OCI-LY7 (cell line): ENCODE data around the gene GIMAP5. TPM values are rescaled to one million over a fixed set of nuclear protein-coding genes. Genes with fewer than 3 reads are reported as not detected.

ENCODE experiments used
- BruUV-seq: library from RNA; stranded (reverse); fragments of 400-500 nt; replicated peaks from 2 replicates; lab custom pipeline; 2021; lab: Mats Ljungman, UMichigan
- CTCF ChIA-PET: fragments of 300-600 bp; sonication (Branson Sonifier 250); formaldehyde crosslinking; loops from one replicate; lab custom pipeline; 2022; ENCODE audit warnings: antibody characterized with exemption; ENCODE audit not compliant: unreplicated experiment; lab: Charles Lee
- POLR2A ChIA-PET: fragments of 300-600 bp; sonication (Branson Sonifier 250); formaldehyde crosslinking; loops from one replicate; lab custom pipeline; 2022; ENCODE audit warnings: antibody characterized with exemption; lab: Charles Lee
- DNase-seq: peaks from one replicate; pipeline ENCODE4 v3.0.0-alpha.2; 2015; ENCODE audit warnings: low spot score
- H2AFZ ChIP-seq: fragments of 200-600 bp; sonication (generic), shearing (Covaris generic); 2 replicates; pipeline ENCODE4 v1.6.1; 2014; ENCODE audit warnings: mild to moderate bottlenecking, antibody characterized with exemption, low read length, moderate library complexity
- H3K27ac ChIP-seq: fragments of 200-600 bp; sonication (generic); 2 replicates; pipeline ENCODE4 v1.5.1; 2014; ENCODE audit warnings: mixed run types, low read depth, mild to moderate bottlenecking, moderate library complexity, low read length, inconsistent platforms; ENCODE audit not compliant: poor library complexity, severe bottlenecking
- H3K36me3 ChIP-seq: fragments of 200-600 bp; sonication (generic); 2 replicates; pipeline ENCODE4 v1.6.1; 2014; ENCODE audit warnings: mild to moderate bottlenecking, antibody characterized with exemption, low read length, moderate library complexity, mixed read lengths; ENCODE audit not compliant: insufficient read depth
- H3K4me1 ChIP-seq: fragments of 200-600 bp; sonication (generic); 2 replicates; pipeline ENCODE4 v1.5.1; 2014; ENCODE audit warnings: mild to moderate bottlenecking, low read length; ENCODE audit not compliant: insufficient read depth, poor library complexity, severe bottlenecking
- H3K4me2 ChIP-seq: fragments of 200-600 bp; sonication (generic); 2 replicates; pipeline ENCODE4 v1.6.1; 2014; ENCODE audit warnings: mild to moderate bottlenecking, low read length
- H3K4me3 ChIP-seq: fragments of 200-600 bp; sonication (generic); 2 replicates; pipeline ENCODE4 v1.5.1; 2014; ENCODE audit warnings: mild to moderate bottlenecking, low read depth, low read length; ENCODE audit not compliant: poor library complexity, severe bottlenecking
- H3K79me2 ChIP-seq: fragments of 200-600 bp; sonication (generic); 2 replicates; pipeline ENCODE4 v1.6.1; 2016; ENCODE audit warnings: low read depth, mild to moderate bottlenecking, low read length, moderate library complexity, mixed read lengths; ENCODE audit not compliant: insufficient read depth
- H3K9me2 ChIP-seq: fragments of 200-600 bp; sonication (generic); 2 replicates; pipeline ENCODE4 v1.6.1; 2016; ENCODE audit warnings: mild to moderate bottlenecking, low read length, mixed read lengths; ENCODE audit not compliant: insufficient read depth
- H3K9me3 ChIP-seq: fragments of 200-600 bp; sonication (generic); 2 replicates; pipeline ENCODE4 v1.6.1; 2014; ENCODE audit warnings: mild to moderate bottlenecking, mixed run types, low read length, mixed read lengths
- H4K20me1 ChIP-seq: fragments of 200-600 bp; sonication (generic); 2 replicates; pipeline ENCODE4 v1.6.1; 2014; ENCODE audit warnings: mild to moderate bottlenecking, antibody characterized with exemption, low read length, moderate library complexity, mixed read lengths; ENCODE audit not compliant: insufficient read depth
- EZH2phosphoT487 ChIP-seq: fragments of 200-600 bp; sonication (generic); IDR thresholded peaks from 2 replicates; pipeline ENCODE4 v1.6.1; 2018; ENCODE audit warnings: low read depth, borderline replicate concordance, mild to moderate bottlenecking, mixed run types, antibody characterized with exemption, low read length, moderate library complexity, mixed read lengths
- intact Hi-C: fragments of 100-400 bp; cut with micrococcal nuclease; formaldehyde crosslinking; loops from one replicate; pipeline ENCODE4 v1.10.0; 2022; ENCODE audit not compliant: unreplicated experiment
- total RNA-seq, 2 experiments: library from RNA; depleted of rRNA in 1 of 2; stranded (reverse); fragments of >200 nt in 1 of 2; shearing (Covaris generic) in 1 of 2; gene quantifications; 2 replicates each; pipeline ENCODE4 v1.2.3, GENCODE V29; 2014 to 2022
- TF ChIP-seq, protein P1 (sequence below): fragments of 200-600 bp; sonication (generic); conservative IDR thresholded peaks from 2 replicates; pipeline ENCODE4 v1.5.1; 2014; ENCODE audit warnings: mild to moderate bottlenecking, antibody characterized with exemption, low read length, moderate library complexity, mixed read lengths

GIMAP5 gene
- total RNA-seq, 2 experiments from 2014 or later = not detected

DNA sequence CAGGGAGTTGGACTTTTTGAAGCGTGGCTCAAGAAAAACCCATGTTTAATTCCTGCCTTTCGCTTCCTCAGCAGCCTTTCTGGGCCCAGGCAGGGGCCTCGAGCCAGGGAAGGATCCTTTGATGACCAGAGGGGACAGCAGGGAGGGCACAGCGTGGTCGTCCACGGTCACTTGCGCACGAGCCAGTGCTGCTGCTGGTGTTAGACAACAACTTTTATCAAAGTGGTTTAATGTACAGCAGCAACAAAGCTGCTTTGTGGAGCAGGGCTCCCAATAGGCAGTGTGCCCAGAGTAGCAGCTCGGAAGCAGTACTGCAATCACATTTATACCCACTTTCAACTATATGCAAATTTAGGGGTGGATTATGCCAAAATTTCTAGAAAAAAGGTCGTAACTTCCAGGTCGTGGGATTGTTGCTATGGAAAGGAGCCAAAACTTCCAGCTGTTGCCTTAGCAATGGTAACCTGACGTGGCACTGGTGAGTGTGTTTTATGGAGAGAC is 14.7 kb upstream of the GIMAP5 start:
- CTCF ChIA-PET = no interaction called here
- no peaks in the 10 kb centered on the region for H3K9me3 ChIP-seq
- H3K36me3 ChIP-seq = no peaks in the 10 kb centered on the region
- no TSS peak for BruUV-seq
- H2AFZ ChIP-seq = no peak overlapping the region
- no peak overlapping the region for H3K27ac ChIP-seq
- no peak for TF ChIP-seq EZH2phosphoT487
- TF ChIP-seq, protein P1, sequence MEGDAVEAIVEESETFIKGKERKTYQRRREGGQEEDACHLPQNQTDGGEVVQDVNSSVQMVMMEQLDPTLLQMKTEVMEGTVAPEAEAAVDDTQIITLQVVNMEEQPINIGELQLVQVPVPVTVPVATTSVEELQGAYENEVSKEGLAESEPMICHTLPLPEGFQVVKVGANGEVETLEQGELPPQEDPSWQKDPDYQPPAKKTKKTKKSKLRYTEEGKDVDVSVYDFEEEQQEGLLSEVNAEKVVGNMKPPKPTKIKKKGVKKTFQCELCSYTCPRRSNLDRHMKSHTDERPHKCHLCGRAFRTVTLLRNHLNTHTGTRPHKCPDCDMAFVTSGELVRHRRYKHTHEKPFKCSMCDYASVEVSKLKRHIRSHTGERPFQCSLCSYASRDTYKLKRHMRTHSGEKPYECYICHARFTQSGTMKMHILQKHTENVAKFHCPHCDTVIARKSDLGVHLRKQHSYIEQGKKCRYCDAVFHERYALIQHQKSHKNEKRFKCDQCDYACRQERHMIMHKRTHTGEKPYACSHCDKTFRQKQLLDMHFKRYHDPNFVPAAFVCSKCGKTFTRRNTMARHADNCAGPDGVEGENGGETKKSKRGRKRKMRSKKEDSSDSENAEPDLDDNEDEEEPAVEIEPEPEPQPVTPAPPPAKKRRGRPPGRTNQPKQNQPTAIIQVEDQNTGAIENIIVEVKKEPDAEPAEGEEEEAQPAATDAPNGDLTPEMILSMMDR = no peak
- H4K20me1 ChIP-seq = no peaks in the 10 kb centered on the region
- intact Hi-C loops = no loop called here
- H3K9me2 ChIP-seq = no peaks in the 10 kb centered on the region
- H3K4me1 ChIP-seq = no peaks in the 10 kb centered on the region
- H3K79me2 ChIP-seq = no peaks in the 10 kb centered on the region
- no peak for DNase-seq
- POLR2A ChIA-PET = no interaction called here
- H3K4me3 ChIP-seq = no peak overlapping the region
- no peak overlapping the region for H3K4me2 ChIP-seq

DNA sequence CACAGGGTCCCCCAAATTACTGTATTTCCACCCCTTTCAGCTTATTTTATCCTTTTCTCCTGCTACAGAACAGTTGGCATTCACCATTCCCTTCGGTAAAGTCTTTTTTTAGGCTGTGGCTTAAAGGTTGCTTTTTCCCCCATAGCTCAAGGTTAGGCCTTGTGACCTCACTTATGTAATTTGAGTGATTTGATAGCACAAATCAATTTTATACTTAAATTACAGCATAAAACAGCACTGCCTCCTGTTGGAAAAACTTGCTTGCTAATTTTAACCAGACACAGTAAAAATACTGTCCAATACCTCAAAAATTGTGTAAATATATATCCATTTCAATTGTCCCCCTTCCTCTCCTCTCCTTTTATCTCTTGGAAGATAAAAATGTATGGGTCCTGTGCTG is 13.8 kb upstream of the GIMAP5 start:
- Histone ChIP-seq H2AFZ (no peak overlapping the region), H3K27ac (no peak overlapping the region), H3K9me2 (no peaks in the 10 kb centered on the region), H3K79me2 (no peaks in the 10 kb centered on the region), H4K20me1 (no peaks in the 10 kb centered on the region), H3K4me3 (no peak overlapping the region), H3K36me3 (no peaks in the 10 kb centered on the region), H3K9me3 (no peaks in the 10 kb centered on the region), H3K4me1 (no peaks in the 10 kb centered on the region), H3K4me2 (no peak overlapping the region)
- POLR2A ChIA-PET = no interaction called here
- intact Hi-C loops = no loop called here
- BruUV-seq = no TSS peak
- no peak for TF ChIP-seq EZH2phosphoT487
- TF ChIP-seq, protein P1 = no peak
- CTCF ChIA-PET = no interaction called here
- no peak for DNase-seq

DNA sequence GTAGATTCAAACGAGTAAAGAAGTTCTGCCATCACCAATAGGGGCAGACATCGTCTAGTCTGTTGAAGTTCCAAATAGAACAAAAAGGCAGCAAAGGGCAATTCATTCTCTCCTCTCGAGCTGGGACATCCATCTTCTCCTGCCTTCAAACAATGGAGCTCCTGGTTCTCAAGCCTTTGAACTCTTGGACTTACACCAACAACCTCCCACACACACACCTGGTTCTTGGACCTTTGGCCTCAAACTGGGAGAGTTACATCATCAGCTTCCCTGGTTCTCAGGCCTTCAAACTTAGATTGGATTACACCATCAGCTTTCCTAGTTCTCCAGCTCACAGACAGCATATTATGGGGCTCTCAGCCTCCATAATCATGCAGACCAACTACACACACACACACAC is 9.8 kb upstream of the GIMAP5 start:
- Histone ChIP-seq H3K27ac (no peak overlapping the region), H3K36me3 (no peaks in the 10 kb centered on the region), H3K4me1 (no peaks in the 10 kb centered on the region), H3K4me3 (no peak overlapping the region), H4K20me1 (no peaks in the 10 kb centered on the region), H3K79me2 (no peaks in the 10 kb centered on the region), H3K4me2 (no peak overlapping the region), H2AFZ (no peak overlapping the region), H3K9me2 (no peaks in the 10 kb centered on the region), H3K9me3 (no peaks in the 10 kb centered on the region)
- intact Hi-C loops = no loop called here
- DNase-seq = no peak
- ChIA-PET CTCF (no interaction called here), POLR2A (no interaction called here)
- BruUV-seq = no TSS peak
- no peak for TF ChIP-seq EZH2phosphoT487
- TF ChIP-seq, protein P1 = no peak
